GM23338 (cell line): ENCODE results near the gene RTKN. TPM values are rescaled to one million over a fixed set of nuclear protein-coding genes. Genes with fewer than 3 reads are reported as not detected.

Experiments used
- ATAC-seq: fragments of 200-7000 bp; cut with Tn5 transposase; 3 replicates; pipeline ENCODE4 v1.9.1; 2020
- DNase-seq: peaks from one replicate; pipeline ENCODE4 v3.0.0-alpha.2; 2015; ENCODE audit warnings: low spot score
- H2AFZ ChIP-seq: fragments of 200-600 bp; sonication (generic); 2 replicates; pipeline ENCODE4 v1.8.0; 2016; ENCODE audit warnings: antibody characterized with exemption, mild to moderate bottlenecking, moderate library complexity
- H3F3A ChIP-seq: fragments of 200-600 bp; sonication (generic); replicated peaks from 2 replicates; pipeline ENCODE4 v1.8.0; 2017; ENCODE audit warnings: antibody characterized with exemption, mixed run types, low read depth
- H3K27ac ChIP-seq: fragments of 200-600 bp; sonication (generic); 2 replicates; pipeline ENCODE4 v1.6.1; 2016; ENCODE audit warnings: low read depth
- H3K27me3 ChIP-seq: fragments of 200-600 bp; sonication (generic); 2 replicates; pipeline ENCODE4 v1.8.0; 2016; ENCODE audit warnings: mild to moderate bottlenecking, mixed run types, moderate library complexity; ENCODE audit not compliant: insufficient read depth
- H3K36me3 ChIP-seq: fragments of 200-600 bp; sonication (generic); 2 replicates; pipeline ENCODE4 v1.8.0; 2016; ENCODE audit warnings: mild to moderate bottlenecking; ENCODE audit not compliant: insufficient read depth
- H3K4me1 ChIP-seq: fragments of 200-600 bp; sonication (generic); 2 replicates; pipeline ENCODE4 v1.8.0; 2016; ENCODE audit warnings: mild to moderate bottlenecking, moderate library complexity; ENCODE audit not compliant: insufficient read depth
- H3K4me2 ChIP-seq: fragments of 200-600 bp; sonication (generic); 2 replicates; pipeline ENCODE4 v1.7.1; 2017; ENCODE audit warnings: mixed run types
- H3K4me3 ChIP-seq: fragments of 200-600 bp; sonication (generic); 2 replicates; pipeline ENCODE4 v1.6.1; 2016; ENCODE audit warnings: mixed run types
- H3K79me2 ChIP-seq: fragments of 200-600 bp; sonication (generic); replicated peaks from 2 replicates; pipeline ENCODE4 v1.8.0; 2017; ENCODE audit warnings: mild to moderate bottlenecking; ENCODE audit not compliant: insufficient read depth
- H3K9me2 ChIP-seq: fragments of 200-600 bp; sonication (generic); 2 replicates; pipeline ENCODE4 v1.8.0; 2017; ENCODE audit not compliant: insufficient read depth
- H4K20me1 ChIP-seq: fragments of 200-600 bp; sonication (generic); replicated peaks from 2 replicates; pipeline ENCODE4 v1.8.0; 2017; ENCODE audit warnings: mild to moderate bottlenecking; ENCODE audit not compliant: insufficient read depth
- H3K27ac Mint-ChIP-seq: 2 replicates; pipeline ENCODE4 v1.8.0; 2020; ENCODE audit warnings: inconsistent platforms, mild to moderate bottlenecking, moderate library complexity, mixed read lengths
- H3K27me3 Mint-ChIP-seq: 3 replicates; pipeline ENCODE4 v1.8.0; 2022; ENCODE audit warnings: low read depth, mild to moderate bottlenecking, moderate library complexity, mixed read lengths, inconsistent platforms; ENCODE audit not compliant: insufficient read depth, poor library complexity
- H3K36me3 Mint-ChIP-seq: 3 replicates; pipeline ENCODE4 v1.8.0; 2021; ENCODE audit warnings: low read depth, mild to moderate bottlenecking, inconsistent platforms, moderate library complexity, mixed read lengths
- H3K4me1 Mint-ChIP-seq: 3 replicates; pipeline ENCODE4 v1.8.0; 2020; ENCODE audit warnings: mild to moderate bottlenecking, inconsistent platforms, mixed read lengths
- H3K4me3 Mint-ChIP-seq: 3 replicates; pipeline ENCODE4 v1.8.0; 2021; ENCODE audit warnings: moderate library complexity, mild to moderate bottlenecking, inconsistent platforms, mixed read lengths
- H3K9me3 Mint-ChIP-seq: 3 replicates; pipeline ENCODE4 v1.8.0; 2020; ENCODE audit warnings: moderate library complexity, mild to moderate bottlenecking, inconsistent platforms, mixed read lengths
- CREB1 ChIP-seq: fragments of 250-450 bp; sonication (Bioruptor Pico); IDR thresholded peaks from 2 replicates; pipeline ENCODE4 v1.5.0; 2020; ENCODE audit warnings: low read depth, mild to moderate bottlenecking, moderate library complexity
- EZH2 ChIP-seq: fragments of 200-600 bp; sonication (generic); IDR thresholded peaks from one replicate; pipeline ENCODE4 v1.8.0; 2017; ENCODE audit warnings: antibody characterized with exemption, mild to moderate bottlenecking, low read depth; ENCODE audit not compliant: unreplicated experiment
- EZH2phosphoT487 ChIP-seq: fragments of 200-600 bp; sonication (generic); IDR thresholded peaks from one replicate; pipeline ENCODE4 v1.8.1; 2018; ENCODE audit warnings: antibody characterized with exemption; ENCODE audit not compliant: unreplicated experiment
- JUNB ChIP-seq: IDR thresholded peaks from one replicate; pipeline ENCODE4 v1.6.1; 2016; ENCODE audit warnings: antibody characterized with exemption; ENCODE audit not compliant: unreplicated experiment
- NANOG ChIP-seq: IDR thresholded peaks from 2 replicates; pipeline ENCODE4 v1.6.1; 2016; ENCODE audit warnings: antibody characterized with exemption, borderline replicate concordance
- POLR2AphosphoS5 ChIP-seq: IDR thresholded peaks from 2 replicates; pipeline ENCODE4 v1.6.1; 2016; ENCODE audit warnings: antibody characterized with exemption, low read depth
- STAT1 ChIP-seq: IDR thresholded peaks from one replicate; pipeline ENCODE4 v1.6.1; 2016; ENCODE audit warnings: antibody characterized with exemption; ENCODE audit not compliant: unreplicated experiment
- ZNF114 ChIP-seq: fragments of 250-450 bp; sonication (Bioruptor Pico); IDR thresholded peaks from 2 replicates; pipeline ENCODE4 v1.5.0; 2020; ENCODE audit warnings: mild to moderate bottlenecking, moderate library complexity
- ZNF331 ChIP-seq: fragments of 250-450 bp; sonication (Bioruptor Pico); IDR thresholded peaks from 2 replicates; pipeline ENCODE4 v1.5.0; 2020; ENCODE audit warnings: low read depth, mild to moderate bottlenecking, moderate library complexity
- polyA plus RNA-seq: library from polyadenylated mRNA; unstranded; fragments of >200 nt; fragmentation: Nextera tagmentation; extraction: Ambion mirVana; gene quantifications from 2 replicates; pipeline ENCODE4 v1.2.1, GENCODE V29; 2016
- total RNA-seq: library from RNA; depleted of rRNA; stranded (reverse); fragments of >200 nt; shearing (Covaris generic); gene quantifications from 2 replicates; pipeline ENCODE4 v1.2.3, GENCODE V29; 2014
- TF ChIP-seq, protein P1 (sequence below): IDR thresholded peaks from one replicate; pipeline ENCODE4 v1.6.1; 2018; ENCODE audit warnings: antibody characterized with exemption; ENCODE audit not compliant: unreplicated experiment
- TF ChIP-seq, protein P2 (sequence below): fragments of 250-450 bp; sonication (Bioruptor Pico); IDR thresholded peaks from 2 replicates; pipeline ENCODE4 v1.5.0; 2020; ENCODE audit warnings: mild to moderate bottlenecking, moderate library complexity
- TF ChIP-seq, protein P3 (sequence below), 2 experiments: fragments of 200-600 bp in 1 of 2; sonication (generic) in 1 of 2; conservative IDR thresholded peaks; 2 replicates each; pipeline versions ENCODE4 v1.5.1 to v1.6.1; 2016 to 2017; ENCODE audit warnings: antibody characterized with exemption in 2 of 2, low read depth in 2 of 2, mild to moderate bottlenecking in 2 of 2, moderate library complexity in 1 of 2
- TF ChIP-seq, protein P4 (sequence below): IDR thresholded peaks from 2 replicates; pipeline ENCODE4 v1.6.1; 2016; ENCODE audit warnings: antibody characterized with exemption

Gene RTKN
- total and polyA plus RNA-seq, 2 experiments from 2014 or later = 24.5 to 50.0 TPM

DNA sequence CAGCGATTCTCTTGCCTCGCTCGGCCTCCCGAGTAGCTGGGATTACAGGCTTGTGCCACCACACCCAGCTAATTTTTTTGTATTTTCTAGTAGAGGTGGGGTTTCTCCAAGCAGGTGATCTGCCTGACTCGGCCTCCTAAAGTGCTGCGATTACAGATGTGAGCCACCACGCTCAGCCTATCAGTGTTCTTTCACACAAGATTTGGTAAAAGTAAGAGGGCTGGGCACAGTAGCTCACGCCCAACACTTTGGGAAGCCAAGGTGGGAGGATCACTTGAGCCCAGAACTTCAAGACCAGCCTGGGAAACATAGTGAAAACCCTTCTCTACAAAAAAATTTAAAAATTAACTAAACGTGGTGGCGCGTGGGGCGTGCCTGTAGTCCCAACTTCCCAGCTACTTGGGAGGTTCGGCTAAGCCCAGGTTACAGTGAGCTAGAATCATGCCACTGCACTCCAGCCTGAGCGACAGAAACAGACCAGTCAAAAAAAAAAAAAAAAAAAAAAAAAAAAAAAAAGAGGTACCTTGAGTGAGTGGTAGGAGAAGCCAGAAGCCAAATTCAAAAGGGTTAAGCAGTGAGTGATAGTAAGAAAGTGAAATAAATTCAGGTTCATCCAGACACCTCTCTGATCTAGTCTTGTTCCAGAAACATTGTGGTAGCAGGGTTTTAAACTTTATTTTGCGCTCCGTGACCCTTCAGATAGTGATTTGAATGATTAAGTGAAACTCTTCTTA, 29.8 kb upstream of the RTKN start:
- Histone ChIP-seq H3K4me3 (peak overlapping the region; percentile 80), H3K36me3 (no peaks in the 10 kb centered on the region), H3K27me3 (no peaks in the 10 kb centered on the region), H3K4me2 (peak overlapping the region; percentile 92), H3K79me2 (no peaks in the 10 kb centered on the region), H4K20me1 (no peaks in the 10 kb centered on the region), H3K4me1 (peaks cover 7% of the 10 kb centered on the region; the same call in 1 of the 2 replicates), H3K27ac (peak overlapping the region; percentile 83; the same call in 1 of the 2 replicates), H2AFZ (peak overlapping the region; percentile 72), H3F3A (peaks cover 13% of the 10 kb centered on the region), H3K9me2 (no peaks in the 10 kb centered on the region)
- TF ChIP-seq EZH2 (no peak), NANOG (no peak), JUNB (no peak), STAT1 (no peak), CREB1 (CRISPR knock-in tag) (no peak), EZH2phosphoT487 (no peak), POLR2AphosphoS5 (no peak), ZNF331 (CRISPR knock-in tag) (no peak), ZNF114 (CRISPR knock-in tag) (no peak)
- TF ChIP-seq, protein P1, sequence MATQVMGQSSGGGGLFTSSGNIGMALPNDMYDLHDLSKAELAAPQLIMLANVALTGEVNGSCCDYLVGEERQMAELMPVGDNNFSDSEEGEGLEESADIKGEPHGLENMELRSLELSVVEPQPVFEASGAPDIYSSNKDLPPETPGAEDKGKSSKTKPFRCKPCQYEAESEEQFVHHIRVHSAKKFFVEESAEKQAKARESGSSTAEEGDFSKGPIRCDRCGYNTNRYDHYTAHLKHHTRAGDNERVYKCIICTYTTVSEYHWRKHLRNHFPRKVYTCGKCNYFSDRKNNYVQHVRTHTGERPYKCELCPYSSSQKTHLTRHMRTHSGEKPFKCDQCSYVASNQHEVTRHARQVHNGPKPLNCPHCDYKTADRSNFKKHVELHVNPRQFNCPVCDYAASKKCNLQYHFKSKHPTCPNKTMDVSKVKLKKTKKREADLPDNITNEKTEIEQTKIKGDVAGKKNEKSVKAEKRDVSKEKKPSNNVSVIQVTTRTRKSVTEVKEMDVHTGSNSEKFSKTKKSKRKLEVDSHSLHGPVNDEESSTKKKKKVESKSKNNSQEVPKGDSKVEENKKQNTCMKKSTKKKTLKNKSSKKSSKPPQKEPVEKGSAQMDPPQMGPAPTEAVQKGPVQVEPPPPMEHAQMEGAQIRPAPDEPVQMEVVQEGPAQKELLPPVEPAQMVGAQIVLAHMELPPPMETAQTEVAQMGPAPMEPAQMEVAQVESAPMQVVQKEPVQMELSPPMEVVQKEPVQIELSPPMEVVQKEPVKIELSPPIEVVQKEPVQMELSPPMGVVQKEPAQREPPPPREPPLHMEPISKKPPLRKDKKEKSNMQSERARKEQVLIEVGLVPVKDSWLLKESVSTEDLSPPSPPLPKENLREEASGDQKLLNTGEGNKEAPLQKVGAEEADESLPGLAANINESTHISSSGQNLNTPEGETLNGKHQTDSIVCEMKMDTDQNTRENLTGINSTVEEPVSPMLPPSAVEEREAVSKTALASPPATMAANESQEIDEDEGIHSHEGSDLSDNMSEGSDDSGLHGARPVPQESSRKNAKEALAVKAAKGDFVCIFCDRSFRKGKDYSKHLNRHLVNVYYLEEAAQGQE = no peak
- TF ChIP-seq, protein P2, sequence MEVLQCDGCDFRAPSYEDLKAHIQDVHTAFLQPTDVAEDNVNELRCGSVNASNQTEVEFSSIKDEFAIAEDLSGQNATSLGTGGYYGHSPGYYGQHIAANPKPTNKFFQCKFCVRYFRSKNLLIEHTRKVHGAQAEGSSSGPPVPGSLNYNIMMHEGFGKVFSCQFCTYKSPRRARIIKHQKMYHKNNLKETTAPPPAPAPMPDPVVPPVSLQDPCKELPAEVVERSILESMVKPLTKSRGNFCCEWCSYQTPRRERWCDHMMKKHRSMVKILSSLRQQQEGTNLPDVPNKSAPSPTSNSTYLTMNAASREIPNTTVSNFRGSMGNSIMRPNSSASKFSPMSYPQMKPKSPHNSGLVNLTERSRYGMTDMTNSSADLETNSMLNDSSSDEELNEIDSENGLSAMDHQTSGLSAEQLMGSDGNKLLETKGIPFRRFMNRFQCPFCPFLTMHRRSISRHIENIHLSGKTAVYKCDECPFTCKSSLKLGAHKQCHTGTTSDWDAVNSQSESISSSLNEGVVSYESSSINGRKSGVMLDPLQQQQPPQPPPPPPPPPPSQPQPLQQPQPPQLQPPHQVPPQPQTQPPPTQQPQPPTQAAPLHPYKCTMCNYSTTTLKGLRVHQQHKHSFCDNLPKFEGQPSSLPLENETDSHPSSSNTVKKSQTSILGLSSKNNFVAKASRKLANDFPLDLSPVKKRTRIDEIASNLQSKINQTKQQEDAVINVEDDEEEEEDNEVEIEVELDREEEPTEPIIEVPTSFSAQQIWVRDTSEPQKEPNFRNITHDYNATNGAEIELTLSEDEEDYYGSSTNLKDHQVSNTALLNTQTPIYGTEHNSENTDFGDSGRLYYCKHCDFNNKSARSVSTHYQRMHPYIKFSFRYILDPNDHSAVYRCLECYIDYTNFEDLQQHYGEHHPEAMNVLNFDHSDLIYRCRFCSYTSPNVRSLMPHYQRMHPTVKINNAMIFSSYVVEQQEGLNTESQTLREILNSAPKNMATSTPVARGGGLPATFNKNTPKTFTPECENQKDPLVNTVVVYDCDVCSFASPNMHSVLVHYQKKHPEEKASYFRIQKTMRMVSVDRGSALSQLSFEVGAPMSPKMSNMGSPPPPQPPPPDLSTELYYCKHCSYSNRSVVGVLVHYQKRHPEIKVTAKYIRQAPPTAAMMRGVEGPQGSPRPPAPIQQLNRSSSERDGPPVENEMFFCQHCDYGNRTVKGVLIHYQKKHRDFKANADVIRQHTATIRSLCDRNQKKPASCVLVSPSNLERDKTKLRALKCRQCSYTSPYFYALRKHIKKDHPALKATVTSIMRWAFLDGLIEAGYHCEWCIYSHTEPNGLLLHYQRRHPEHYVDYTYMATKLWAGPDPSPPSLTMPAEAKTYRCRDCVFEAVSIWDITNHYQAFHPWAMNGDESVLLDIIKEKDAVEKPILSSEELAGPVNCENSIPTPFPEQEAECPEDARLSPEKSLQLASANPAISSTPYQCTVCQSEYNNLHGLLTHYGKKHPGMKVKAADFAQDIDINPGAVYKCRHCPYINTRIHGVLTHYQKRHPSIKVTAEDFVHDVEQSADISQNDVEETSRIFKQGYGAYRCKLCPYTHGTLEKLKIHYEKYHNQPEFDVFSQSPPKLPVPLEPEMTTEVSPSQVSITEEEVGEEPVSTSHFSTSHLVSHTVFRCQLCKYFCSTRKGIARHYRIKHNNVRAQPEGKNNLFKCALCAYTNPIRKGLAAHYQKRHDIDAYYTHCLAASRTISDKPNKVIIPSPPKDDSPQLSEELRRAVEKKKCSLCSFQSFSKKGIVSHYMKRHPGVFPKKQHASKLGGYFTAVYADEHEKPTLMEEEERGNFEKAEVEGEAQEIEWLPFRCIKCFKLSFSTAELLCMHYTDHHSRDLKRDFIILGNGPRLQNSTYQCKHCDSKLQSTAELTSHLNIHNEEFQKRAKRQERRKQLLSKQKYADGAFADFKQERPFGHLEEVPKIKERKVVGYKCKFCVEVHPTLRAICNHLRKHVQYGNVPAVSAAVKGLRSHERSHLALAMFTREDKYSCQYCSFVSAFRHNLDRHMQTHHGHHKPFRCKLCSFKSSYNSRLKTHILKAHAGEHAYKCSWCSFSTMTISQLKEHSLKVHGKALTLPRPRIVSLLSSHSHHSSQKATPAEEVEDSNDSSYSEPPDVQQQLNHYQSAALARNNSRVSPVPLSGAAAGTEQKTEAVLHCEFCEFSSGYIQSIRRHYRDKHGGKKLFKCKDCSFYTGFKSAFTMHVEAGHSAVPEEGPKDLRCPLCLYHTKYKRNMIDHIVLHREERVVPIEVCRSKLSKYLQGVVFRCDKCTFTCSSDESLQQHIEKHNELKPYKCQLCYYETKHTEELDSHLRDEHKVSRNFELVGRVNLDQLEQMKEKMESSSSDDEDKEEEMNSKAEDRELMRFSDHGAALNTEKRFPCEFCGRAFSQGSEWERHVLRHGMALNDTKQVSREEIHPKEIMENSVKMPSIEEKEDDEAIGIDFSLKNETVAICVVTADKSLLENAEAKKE (CRISPR knock-in tag) = no peak
- TF ChIP-seq, protein P3, sequence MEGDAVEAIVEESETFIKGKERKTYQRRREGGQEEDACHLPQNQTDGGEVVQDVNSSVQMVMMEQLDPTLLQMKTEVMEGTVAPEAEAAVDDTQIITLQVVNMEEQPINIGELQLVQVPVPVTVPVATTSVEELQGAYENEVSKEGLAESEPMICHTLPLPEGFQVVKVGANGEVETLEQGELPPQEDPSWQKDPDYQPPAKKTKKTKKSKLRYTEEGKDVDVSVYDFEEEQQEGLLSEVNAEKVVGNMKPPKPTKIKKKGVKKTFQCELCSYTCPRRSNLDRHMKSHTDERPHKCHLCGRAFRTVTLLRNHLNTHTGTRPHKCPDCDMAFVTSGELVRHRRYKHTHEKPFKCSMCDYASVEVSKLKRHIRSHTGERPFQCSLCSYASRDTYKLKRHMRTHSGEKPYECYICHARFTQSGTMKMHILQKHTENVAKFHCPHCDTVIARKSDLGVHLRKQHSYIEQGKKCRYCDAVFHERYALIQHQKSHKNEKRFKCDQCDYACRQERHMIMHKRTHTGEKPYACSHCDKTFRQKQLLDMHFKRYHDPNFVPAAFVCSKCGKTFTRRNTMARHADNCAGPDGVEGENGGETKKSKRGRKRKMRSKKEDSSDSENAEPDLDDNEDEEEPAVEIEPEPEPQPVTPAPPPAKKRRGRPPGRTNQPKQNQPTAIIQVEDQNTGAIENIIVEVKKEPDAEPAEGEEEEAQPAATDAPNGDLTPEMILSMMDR (conservative IDR thresholded peaks at IDR 0.05; ENCODE audit: low read depth in 2 of 2) = no peak
- TF ChIP-seq, protein P4, sequence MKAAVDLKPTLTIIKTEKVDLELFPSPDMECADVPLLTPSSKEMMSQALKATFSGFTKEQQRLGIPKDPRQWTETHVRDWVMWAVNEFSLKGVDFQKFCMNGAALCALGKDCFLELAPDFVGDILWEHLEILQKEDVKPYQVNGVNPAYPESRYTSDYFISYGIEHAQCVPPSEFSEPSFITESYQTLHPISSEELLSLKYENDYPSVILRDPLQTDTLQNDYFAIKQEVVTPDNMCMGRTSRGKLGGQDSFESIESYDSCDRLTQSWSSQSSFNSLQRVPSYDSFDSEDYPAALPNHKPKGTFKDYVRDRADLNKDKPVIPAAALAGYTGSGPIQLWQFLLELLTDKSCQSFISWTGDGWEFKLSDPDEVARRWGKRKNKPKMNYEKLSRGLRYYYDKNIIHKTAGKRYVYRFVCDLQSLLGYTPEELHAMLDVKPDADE = no peak
- no peak for ATAC-seq
- Mint-ChIP-seq H3K9me3 (no peaks in the 10 kb centered on the region; the same call in 2 of the 3 replicates), H3K4me1 (peaks cover 2% of the 10 kb centered on the region; the same call in 1 of the 3 replicates), H3K27ac (peak overlapping the region; percentile 98), H3K4me3 (peak overlapping the region; percentile 98), H3K27me3 (peaks cover 15% of the 10 kb centered on the region), H3K36me3 (peaks cover 19% of the 10 kb centered on the region)
- no peak for DNase-seq
